PFSK-1 (cell line): ENCODE data around the gene STKLD1. TPM values are rescaled to one million over a fixed set of nuclear protein-coding genes. Genes with fewer than 3 reads are reported as not detected.
A peak's percentile ranks its signal among the peaks of the same experiment; 100 is the strongest.

ENCODE experiments used
- FOXP2 ChIP-seq: optimal IDR thresholded peaks from 2 replicates; pipeline ENCODE3; 2011; ENCODE audit warnings: borderline replicate concordance, control low read depth, inconsistent platforms; ENCODE audit not compliant: insufficient read depth; ENCODE audit errors: extremely low read length, extremely low read depth
- POLR2AphosphoS5 ChIP-seq: IDR thresholded peaks from 2 replicates; pipeline ENCODE4 v1.6.1; 2012; ENCODE audit warnings: low read depth, mild to moderate bottlenecking, control low read depth, low read length, moderate library complexity
- SIN3A ChIP-seq: IDR thresholded peaks from 2 replicates; pipeline ENCODE4 v1.6.1; 2012; ENCODE audit warnings: mild to moderate bottlenecking, low read length, moderate library complexity, borderline replicate concordance; ENCODE audit not compliant: insufficient read depth
- TAF1 ChIP-seq: IDR thresholded peaks from 2 replicates; pipeline ENCODE4 v1.6.1; 2012; ENCODE audit warnings: low read length, control low read depth, borderline replicate concordance; ENCODE audit not compliant: insufficient read depth
- polyA plus RNA-seq: library from polyadenylated mRNA; unstranded; fragments of >200 nt; gene quantifications from one replicate; pipeline ENCODE4 v1.2.1, GENCODE V29; 2012; ENCODE audit warnings: low read depth, missing spikeins; ENCODE audit not compliant: insufficient read length
- TF ChIP-seq, protein P1 (sequence below), 2 experiments: IDR thresholded peaks; 2 replicates each; pipeline versions ENCODE4 v1.6.1 to v1.8.0; 2011 to 2012; ENCODE audit warnings: low read depth in 2 of 2, low read length in 2 of 2, control low read depth in 1 of 2, inconsistent platforms in 1 of 2, mild to moderate bottlenecking in 1 of 2, moderate library complexity in 1 of 2; ENCODE audit not compliant: insufficient read depth in 1 of 2

Gene STKLD1
- polyA plus RNA-seq, result 1.0 TPM

DNA sequence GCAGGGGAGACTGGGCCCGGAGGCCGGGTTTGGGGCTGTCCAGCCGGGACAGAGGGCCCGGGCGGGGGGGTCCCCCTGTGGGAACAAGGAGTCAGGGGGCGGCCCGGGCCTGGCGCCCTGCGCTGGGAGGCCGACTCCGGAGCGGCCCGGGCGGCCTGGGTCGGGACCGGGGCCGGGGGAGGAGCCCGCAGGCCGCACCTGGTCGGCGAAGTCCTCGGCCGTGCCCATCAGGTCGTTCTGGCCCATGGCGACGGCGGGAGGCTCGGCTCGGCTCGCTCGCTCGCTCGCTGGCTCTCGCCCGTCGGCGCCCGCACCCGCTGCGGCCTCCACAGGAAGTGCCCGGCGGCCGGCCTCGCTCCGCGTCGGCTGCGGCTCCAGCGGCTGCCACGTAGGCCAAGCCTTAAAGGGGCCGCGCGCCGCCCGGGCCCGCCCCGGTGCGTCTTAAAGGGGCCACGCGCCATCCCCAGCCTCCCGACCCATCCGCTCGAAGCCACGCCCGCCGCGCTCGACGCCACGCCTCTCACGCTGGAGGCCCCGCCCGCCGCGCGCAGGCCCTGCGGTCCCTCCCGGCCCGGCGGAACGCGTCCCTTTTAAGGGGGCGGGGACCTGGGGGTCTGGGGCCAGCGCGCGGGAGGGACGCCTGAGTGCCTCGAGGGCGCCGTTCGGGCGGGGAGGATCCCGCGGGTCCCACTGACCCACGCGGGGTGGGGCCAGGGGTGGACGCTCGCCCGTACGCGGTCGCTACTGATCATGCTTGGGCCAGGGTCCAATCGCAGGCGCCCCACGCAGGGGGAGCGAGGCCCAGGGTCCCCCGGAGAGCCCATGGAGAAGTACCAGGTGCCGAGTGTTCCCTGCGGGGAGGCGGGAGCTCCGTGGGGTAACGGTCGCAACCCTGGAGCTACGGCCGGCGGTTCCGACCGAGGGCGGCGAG is at the start of gene STKLD1, which contains the start of gene SURF4:
TSS of gene STKLD1 (plus strand) at position 643 of the 931 bp plus-strand sequence. CDS start at position 751, 108 bp downstream.
TSS of gene SURF4 (minus strand) at position 337 of the 931 bp plus-strand sequence. CDS start at position 246, 91 bp downstream.
- TF ChIP-seq POLR2AphosphoS5 (peak; percentile 80), TAF1 (peak; percentile 92), FOXP2 (no peak), SIN3A (no peak)
- TF ChIP-seq, protein P1, sequence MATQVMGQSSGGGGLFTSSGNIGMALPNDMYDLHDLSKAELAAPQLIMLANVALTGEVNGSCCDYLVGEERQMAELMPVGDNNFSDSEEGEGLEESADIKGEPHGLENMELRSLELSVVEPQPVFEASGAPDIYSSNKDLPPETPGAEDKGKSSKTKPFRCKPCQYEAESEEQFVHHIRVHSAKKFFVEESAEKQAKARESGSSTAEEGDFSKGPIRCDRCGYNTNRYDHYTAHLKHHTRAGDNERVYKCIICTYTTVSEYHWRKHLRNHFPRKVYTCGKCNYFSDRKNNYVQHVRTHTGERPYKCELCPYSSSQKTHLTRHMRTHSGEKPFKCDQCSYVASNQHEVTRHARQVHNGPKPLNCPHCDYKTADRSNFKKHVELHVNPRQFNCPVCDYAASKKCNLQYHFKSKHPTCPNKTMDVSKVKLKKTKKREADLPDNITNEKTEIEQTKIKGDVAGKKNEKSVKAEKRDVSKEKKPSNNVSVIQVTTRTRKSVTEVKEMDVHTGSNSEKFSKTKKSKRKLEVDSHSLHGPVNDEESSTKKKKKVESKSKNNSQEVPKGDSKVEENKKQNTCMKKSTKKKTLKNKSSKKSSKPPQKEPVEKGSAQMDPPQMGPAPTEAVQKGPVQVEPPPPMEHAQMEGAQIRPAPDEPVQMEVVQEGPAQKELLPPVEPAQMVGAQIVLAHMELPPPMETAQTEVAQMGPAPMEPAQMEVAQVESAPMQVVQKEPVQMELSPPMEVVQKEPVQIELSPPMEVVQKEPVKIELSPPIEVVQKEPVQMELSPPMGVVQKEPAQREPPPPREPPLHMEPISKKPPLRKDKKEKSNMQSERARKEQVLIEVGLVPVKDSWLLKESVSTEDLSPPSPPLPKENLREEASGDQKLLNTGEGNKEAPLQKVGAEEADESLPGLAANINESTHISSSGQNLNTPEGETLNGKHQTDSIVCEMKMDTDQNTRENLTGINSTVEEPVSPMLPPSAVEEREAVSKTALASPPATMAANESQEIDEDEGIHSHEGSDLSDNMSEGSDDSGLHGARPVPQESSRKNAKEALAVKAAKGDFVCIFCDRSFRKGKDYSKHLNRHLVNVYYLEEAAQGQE (IDR thresholded peaks at IDR 0.05; ENCODE audit: insufficient read depth in 1 of 2, low read depth in 2 of 2, low read length in 2 of 2), result peak in 1 of 2 experiments; percentile 34; a peak in 1 of 4 replicates

DNA sequence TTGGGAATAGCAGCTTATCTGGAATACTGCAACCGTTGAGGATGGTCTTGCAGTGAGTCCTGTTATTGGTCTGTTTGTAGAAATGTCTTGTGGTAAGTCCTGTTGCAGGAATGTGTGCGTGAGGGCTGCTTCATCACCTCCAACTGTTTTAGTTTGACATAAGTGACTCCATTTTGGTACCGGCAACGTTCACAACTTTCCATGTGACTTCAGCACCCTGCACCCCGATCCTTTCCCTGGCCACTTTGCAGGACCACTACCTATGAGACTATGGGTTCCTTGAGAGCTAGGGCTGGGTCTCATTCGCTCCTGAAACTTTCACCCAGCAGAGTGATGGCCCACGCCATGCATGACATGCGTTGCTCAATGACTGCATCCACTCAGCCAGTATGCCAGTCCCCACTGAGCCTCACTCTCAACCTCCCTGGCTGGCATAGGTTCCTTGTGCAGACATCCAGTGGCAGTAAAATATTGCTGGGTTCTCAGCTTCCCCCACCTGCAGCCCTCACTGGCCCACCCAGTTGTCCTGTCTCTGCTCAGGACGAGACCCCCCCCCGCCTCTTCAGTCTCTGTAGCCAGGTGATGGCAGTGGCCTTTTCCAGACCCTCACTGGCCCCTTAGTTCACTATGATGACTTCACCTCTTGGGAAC is 48.2 kb upstream of the STKLD1 start:
- TF ChIP-seq FOXP2 (no peak), POLR2AphosphoS5 (no peak), SIN3A (no peak), TAF1 (no peak)
- TF ChIP-seq, protein P1 (IDR thresholded peaks at IDR 0.05; ENCODE audit: insufficient read depth in 1 of 2, low read depth in 2 of 2, low read length in 2 of 2), result no peak

DNA sequence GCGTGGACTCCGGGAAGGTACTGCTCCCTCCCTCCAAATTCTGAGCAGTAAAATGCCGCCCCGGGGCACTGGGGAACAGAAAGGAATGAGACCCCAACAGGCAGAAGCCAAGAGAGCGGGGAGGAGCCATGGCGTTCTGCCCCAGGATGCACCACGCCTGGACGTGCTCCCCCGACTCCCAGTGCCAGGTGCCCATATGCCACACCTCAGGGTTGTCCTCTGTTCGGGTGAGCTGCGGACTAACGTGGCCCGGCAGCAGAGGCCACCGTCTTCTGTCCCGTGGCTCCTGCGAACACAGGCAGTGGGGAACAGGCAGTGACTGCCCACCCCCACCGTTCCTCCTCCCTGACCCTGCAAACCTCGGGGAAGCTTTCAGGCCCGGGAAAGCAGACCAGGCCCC is 44.9 kb upstream of the STKLD1 start:
- TF ChIP-seq, protein P1 (IDR thresholded peaks at IDR 0.05; ENCODE audit: insufficient read depth in 1 of 2, low read depth in 2 of 2, low read length in 2 of 2), result no peak
- TF ChIP-seq FOXP2 (no peak), POLR2AphosphoS5 (no peak), SIN3A (no peak), TAF1 (no peak)

DNA sequence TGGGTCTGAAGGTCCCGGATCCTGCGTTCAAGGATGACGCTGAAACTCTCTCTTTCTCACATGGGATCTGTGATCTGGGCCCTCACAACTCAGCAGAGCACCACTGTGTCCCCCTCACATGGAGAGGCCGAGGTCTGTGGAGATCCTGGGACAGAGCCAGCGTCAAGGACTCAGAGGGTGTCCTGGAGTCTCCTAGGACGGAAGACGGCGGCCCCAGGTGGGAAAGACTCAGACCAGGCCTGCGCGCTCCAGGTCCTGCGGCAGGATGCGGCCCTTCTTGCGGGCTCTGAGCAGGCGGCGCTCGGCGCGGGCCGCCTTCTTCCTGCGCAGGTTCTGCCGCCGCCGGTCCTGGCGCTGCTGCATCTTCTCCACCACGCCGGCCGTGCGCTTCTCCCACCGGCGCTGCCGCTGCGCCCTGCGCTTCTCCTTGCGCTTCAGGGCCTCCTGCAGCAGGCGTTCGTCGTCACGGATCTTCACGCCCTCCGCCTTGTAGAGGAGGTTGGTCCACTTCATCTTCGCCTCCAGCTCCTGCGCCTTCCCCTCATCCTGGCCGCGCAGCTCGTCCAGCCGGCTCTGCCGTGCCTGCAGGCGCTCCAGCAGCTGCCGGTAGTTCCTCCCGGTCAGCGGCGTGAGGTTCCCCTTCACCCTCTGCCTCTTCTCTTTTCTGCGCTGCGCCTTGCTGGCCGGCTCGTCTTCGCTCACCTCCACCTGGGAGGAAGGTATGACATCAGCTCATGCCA is 44.4 kb upstream of the STKLD1 start:
- no peak for TF ChIP-seq FOXP2
- TF ChIP-seq, protein P1 (IDR thresholded peaks at IDR 0.05; ENCODE audit: insufficient read depth in 1 of 2, low read depth in 2 of 2, low read length in 2 of 2), result no peak
- no peak for TF ChIP-seq TAF1
- no peak for TF ChIP-seq SIN3A
- no peak for TF ChIP-seq POLR2AphosphoS5
